HFF-Myc (cell line): ENCODE data around the gene LSM4.

Experiments
- DNase-seq: peaks from one replicate; pipeline ENCODE4 v3.0.0-alpha.2; 2011; ENCODE audit warnings: low read depth; ENCODE audit errors: extremely low read depth
- H3K4me3 ChIP-seq: replicated peaks from 2 replicates; pipeline ENCODE4 v1.5.1; 2011; ENCODE audit warnings: low read depth, mild to moderate bottlenecking, control low read depth, low read length
- CTCF ChIP-seq: IDR thresholded peaks from 2 replicates; pipeline ENCODE4 v1.5.1; 2012; ENCODE audit warnings: mild to moderate bottlenecking, low read depth, low read length, control low read depth; ENCODE audit errors: missing control alignments

Gene LSM4

GRCh38 chr19:18300930-18301717 is 21.8 kb downstream of the LSM4 start:
- no peak for DNase-seq
- TF ChIP-seq CTCF: no peak
- no peak overlapping the region for H3K4me3 ChIP-seq

- TF ChIP-seq CTCF: no peak
- no peak for DNase-seq
- H3K4me3 ChIP-seq: no peak overlapping the region
Measured at GRCh38 chr19:18299654-18300053, 23.2 kb downstream of the LSM4 start.

GRCh38 chr19:18298601-18299000 is 24.3 kb downstream of the LSM4 start:
- H3K4me3 ChIP-seq: no peak overlapping the region
- no peak for DNase-seq
- no peak for TF ChIP-seq CTCF

- no peak for DNase-seq
- TF ChIP-seq CTCF: no peak
- no peak overlapping the region for H3K4me3 ChIP-seq
Measured at GRCh38 chr19:18297308-18297707, 25.6 kb downstream of the LSM4 start.

GRCh38 chr19:18295034-18295451 is 27.8 kb downstream of the LSM4 start:
- DNase-seq: no peak
- TF ChIP-seq CTCF: no peak
- no peak overlapping the region for H3K4me3 ChIP-seq

GRCh38 chr19:18294467-18294864 is 28.4 kb downstream of the LSM4 start:
- DNase-seq: no peak
- no peak overlapping the region for H3K4me3 ChIP-seq
- no peak for TF ChIP-seq CTCF
